Stimulated activated naive CD8-positive, alpha-beta T cell treated with anti-CD3 and anti-CD28 coated beads, Interleukin-15, amount 100 ng/mL, for 72 hours (primary cell): ENCODE results near the gene STARD5.

Source experiments
- ATAC-seq: fragments of 150-1000 bp; cut with Tn5 transposase; 2 replicates; pipeline ENCODE4 v1.10.0; 2021; ENCODE audit warnings: mild to moderate bottlenecking, moderate library complexity
- DNase-seq, 2 donors: peaks; one replicate each; pipeline ENCODE4 v3.0.0; 2021 to 2022
- H3K27ac Mint-ChIP-seq, 2 donors: one replicate each; pipeline ENCODE4 v1.8.0; 2022; ENCODE audit warnings: mild to moderate bottlenecking in 2 of 2, mixed read lengths in 2 of 2, moderate library complexity in 2 of 2
- H3K27me3 Mint-ChIP-seq: one replicate; pipeline ENCODE4 v1.8.0; 2022; ENCODE audit warnings: mixed read lengths
- H3K4me1 Mint-ChIP-seq: one replicate; pipeline ENCODE4 v1.8.0; 2022; ENCODE audit warnings: mild to moderate bottlenecking, mixed read lengths
- H3K4me3 Mint-ChIP-seq, 2 donors: one replicate each; pipeline ENCODE4 v1.8.0; 2022; ENCODE audit warnings: mild to moderate bottlenecking in 2 of 2, mixed read lengths in 2 of 2, moderate library complexity in 1 of 2
- H3K9me3 Mint-ChIP-seq, 2 donors: one replicate each; pipeline ENCODE4 v1.8.0; 2022; ENCODE audit warnings: mixed read lengths in 2 of 2

The STARD5 gene

GRCh38 chr15:81329446-81329845 is 5.5 kb upstream of the STARD5 start:
- Mint-ChIP-seq H3K27me3 (no peaks in the 10 kb centered on the region), H3K27ac (no peak overlapping the region), H3K9me3 (no peaks in the 10 kb centered on the region), H3K4me3 (no peak overlapping the region), H3K4me1 (peaks cover 53% of the 10 kb centered on the region)
- ATAC-seq (no peak), DNase-seq (no peak)

- DNase-seq, result no peak
- no peaks in the 10 kb centered on the region for H3K27me3 Mint-ChIP-seq
- peaks cover 61% of the 10 kb centered on the region for H3K4me1 Mint-ChIP-seq
- no peak for ATAC-seq
- H3K4me3 Mint-ChIP-seq, result no peak overlapping the region
- H3K9me3 Mint-ChIP-seq, result no peaks in the 10 kb centered on the region
- H3K27ac Mint-ChIP-seq, result no peak overlapping the region
Measured at GRCh38 chr15:81327516-81327915, 3.6 kb upstream of the STARD5 start.

GRCh38 chr15:81326466-81327212 is 2.7 kb upstream of the STARD5 start:
- H3K9me3 Mint-ChIP-seq, result no peaks in the 10 kb centered on the region
- DNase-seq (no peak), ATAC-seq (no peak)
- no peak overlapping the region for H3K4me3 Mint-ChIP-seq
- H3K4me1 Mint-ChIP-seq, result peaks cover 69% of the 10 kb centered on the region
- no peaks in the 10 kb centered on the region for H3K27me3 Mint-ChIP-seq
- H3K27ac Mint-ChIP-seq, result no peak overlapping the region

GRCh38 chr15:81323559-81323943 is 390 bp downstream of the STARD5 start:
- Mint-ChIP-seq H3K4me1 (peaks cover 53% of the 10 kb centered on the region), H3K27ac (peak overlapping the region; percentile 90 to 94), H3K27me3 (no peaks in the 10 kb centered on the region), H3K9me3 (no peaks in the 10 kb centered on the region), H3K4me3 (peak overlapping the region; percentile 98)
- no peak for ATAC-seq
- no peak for DNase-seq

GRCh38 chr15:81322676-81323253 is 1.2 kb downstream of the STARD5 start:
- peak overlapping the region in 1 of 2 donors; percentile 64 for H3K27ac Mint-ChIP-seq
- DNase-seq (no peak), ATAC-seq (no peak)
- H3K4me1 Mint-ChIP-seq, result peaks cover 53% of the 10 kb centered on the region
- H3K4me3 Mint-ChIP-seq, result peak overlapping the region; percentile 70
- no peaks in the 10 kb centered on the region for H3K9me3 Mint-ChIP-seq
- no peaks in the 10 kb centered on the region for H3K27me3 Mint-ChIP-seq

GRCh38 chr15:81321667-81322066 is 2.3 kb downstream of the STARD5 start:
- ATAC-seq, result no peak
- Mint-ChIP-seq H3K4me3 (no peak overlapping the region), H3K9me3 (no peaks in the 10 kb centered on the region), H3K27me3 (no peaks in the 10 kb centered on the region), H3K4me1 (peaks cover 43% of the 10 kb centered on the region), H3K27ac (no peak overlapping the region)
- DNase-seq, result no peak

- H3K27me3 Mint-ChIP-seq, result no peaks in the 10 kb centered on the region
- H3K4me1 Mint-ChIP-seq, result peaks cover 49% of the 10 kb centered on the region
- ATAC-seq, result no peak
- no peak overlapping the region for H3K27ac Mint-ChIP-seq
- no peak overlapping the region for H3K4me3 Mint-ChIP-seq
- DNase-seq, result no peak
- H3K9me3 Mint-ChIP-seq, result no peaks in the 10 kb centered on the region
Measured at GRCh38 chr15:81317642-81318017, 6.3 kb downstream of the STARD5 start.

DNA sequence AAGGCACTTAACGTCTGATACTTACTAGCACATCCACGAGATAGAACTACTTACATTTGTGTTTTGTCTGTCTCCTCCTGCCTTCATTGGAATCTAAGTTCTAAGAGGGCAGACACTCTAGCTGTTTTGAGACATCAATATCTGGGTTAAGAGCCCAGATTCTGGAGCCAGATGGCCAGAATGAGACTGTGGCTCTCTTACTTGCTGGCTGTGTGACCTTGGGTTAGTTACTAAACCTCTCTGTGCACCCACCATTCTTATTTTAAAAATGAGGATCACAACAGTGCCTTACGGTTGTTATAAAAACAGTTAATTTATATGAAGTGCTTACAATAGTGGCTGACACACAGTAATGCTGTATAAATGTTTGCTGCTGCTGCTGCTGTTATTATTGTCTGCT is 7.7 kb downstream of the STARD5 start:
- no peaks in the 10 kb centered on the region for H3K9me3 Mint-ChIP-seq
- H3K4me1 Mint-ChIP-seq, result peaks cover 54% of the 10 kb centered on the region
- DNase-seq (no peak), ATAC-seq (no peak)
- peak overlapping the region in 1 of 2 donors; percentile 92 for H3K27ac Mint-ChIP-seq
- H3K27me3 Mint-ChIP-seq, result no peaks in the 10 kb centered on the region
- H3K4me3 Mint-ChIP-seq, result peak overlapping the region; percentile 6 to 46

DNA sequence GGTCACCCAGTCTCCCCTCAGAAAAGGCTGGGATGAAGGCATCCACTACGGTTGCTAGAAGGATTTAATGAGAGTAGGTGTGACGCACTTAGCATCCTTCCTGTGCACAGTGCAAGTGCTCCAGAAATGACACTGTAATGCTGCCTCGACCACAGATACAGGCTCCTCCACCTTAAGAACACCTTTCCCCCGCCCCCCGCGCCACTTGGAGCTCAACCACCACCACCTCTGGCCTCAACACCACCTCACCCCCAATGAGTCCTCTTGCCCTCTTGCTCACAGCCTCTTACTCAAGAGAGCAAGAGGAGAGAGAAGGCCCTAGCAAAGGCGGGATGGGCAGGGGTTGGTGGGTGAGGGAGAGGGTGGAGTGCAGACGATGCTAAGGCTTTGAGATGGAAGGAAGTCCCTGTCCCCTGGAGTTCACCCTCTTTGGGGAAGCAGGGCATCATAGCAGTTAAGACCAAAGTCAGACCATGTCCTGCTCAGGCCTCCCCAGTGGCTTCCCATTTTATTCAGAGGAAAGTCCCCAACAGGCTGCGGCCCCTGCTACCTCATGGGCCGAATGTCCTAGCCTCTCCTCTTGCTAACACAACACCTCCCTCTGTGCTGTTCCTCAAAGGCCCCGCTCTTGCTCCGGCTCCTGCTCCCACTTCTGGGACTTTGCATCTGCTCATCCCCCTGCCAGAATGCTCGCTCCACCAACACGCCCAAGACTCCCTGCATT is 8.3 kb downstream of the STARD5 start:
- DNase-seq, result peak in 1 of 2 donors; percentile 69
- peaks cover 60% of the 10 kb centered on the region for H3K4me1 Mint-ChIP-seq
- H3K27ac Mint-ChIP-seq, result peak overlapping the region in 1 of 2 donors; percentile 92
- H3K27me3 Mint-ChIP-seq, result no peaks in the 10 kb centered on the region
- peak overlapping the region; percentile 7 to 46 for H3K4me3 Mint-ChIP-seq
- H3K9me3 Mint-ChIP-seq, result no peaks in the 10 kb centered on the region
- ATAC-seq, result peak; percentile 87

GRCh38 chr15:81314378-81314777 is 9.6 kb downstream of the STARD5 start:
- ATAC-seq, result no peak
- peak overlapping the region; percentile 77 to 82 for H3K27ac Mint-ChIP-seq
- no peaks in the 10 kb centered on the region for H3K27me3 Mint-ChIP-seq
- no peak overlapping the region for H3K4me3 Mint-ChIP-seq
- no peak for DNase-seq
- H3K4me1 Mint-ChIP-seq, result peaks cover 72% of the 10 kb centered on the region
- H3K9me3 Mint-ChIP-seq, result no peaks in the 10 kb centered on the region

GRCh38 chr15:81313686-81314085 is 10.3 kb downstream of the STARD5 start:
- no peaks in the 10 kb centered on the region for H3K27me3 Mint-ChIP-seq
- DNase-seq (no peak), ATAC-seq (no peak)
- no peaks in the 10 kb centered on the region for H3K9me3 Mint-ChIP-seq
- peaks cover 79% of the 10 kb centered on the region for H3K4me1 Mint-ChIP-seq
- peak overlapping the region in 1 of 2 donors; percentile 69 for H3K27ac Mint-ChIP-seq
- no peak overlapping the region for H3K4me3 Mint-ChIP-seq

DNA sequence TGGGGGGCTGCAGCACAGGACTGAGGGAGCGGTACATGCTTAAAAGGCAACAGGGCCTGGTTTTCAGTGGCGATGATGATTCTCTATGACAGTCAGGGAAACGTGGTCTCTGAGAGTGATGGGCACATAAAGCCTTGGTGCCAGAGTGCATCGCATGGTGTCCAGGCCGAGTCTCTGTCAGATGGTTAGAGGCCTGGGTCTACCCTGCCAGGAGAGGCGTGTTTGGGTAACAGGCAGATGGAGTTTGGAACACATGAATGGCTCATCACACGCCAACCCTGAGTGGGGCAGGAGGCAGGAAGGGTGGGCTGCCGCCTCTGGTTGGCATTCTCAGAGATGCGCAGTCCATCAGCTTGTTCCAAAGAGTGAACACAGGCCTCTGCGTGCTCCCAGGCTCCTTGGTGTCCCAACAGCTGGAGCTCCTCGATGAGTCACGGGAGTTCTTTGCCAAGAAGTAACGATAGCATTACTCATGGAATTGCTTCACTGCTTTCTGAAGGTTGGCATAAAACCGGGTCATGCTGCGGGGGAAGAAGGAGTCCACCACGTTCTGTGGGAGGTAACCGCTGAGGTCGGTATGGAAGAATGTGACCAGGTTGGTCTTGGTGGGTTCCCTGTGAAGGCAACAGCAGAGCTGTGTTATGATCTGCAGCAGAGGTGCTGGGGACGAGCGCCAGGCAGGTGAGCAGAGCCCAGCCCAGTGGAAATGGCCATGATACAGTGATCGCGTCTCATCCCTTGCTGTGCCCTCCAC is 11.0 kb downstream of the STARD5 start:
- DNase-seq (no peak), ATAC-seq (no peak)
- Mint-ChIP-seq H3K9me3 (no peaks in the 10 kb centered on the region), H3K27ac (peak overlapping the region in 1 of 2 donors; percentile 37), H3K4me1 (peaks cover 87% of the 10 kb centered on the region), H3K4me3 (no peak overlapping the region), H3K27me3 (no peaks in the 10 kb centered on the region)

GRCh38 chr15:81311752-81312464 is 12.0 kb downstream of the STARD5 start:
- H3K9me3 Mint-ChIP-seq, result no peaks in the 10 kb centered on the region
- H3K4me3 Mint-ChIP-seq, result peak overlapping the region in 1 of 2 donors; percentile 1
- H3K27me3 Mint-ChIP-seq, result no peaks in the 10 kb centered on the region
- DNase-seq (no peak), ATAC-seq (no peak)
- peak overlapping the region; percentile 22 to 60 for H3K27ac Mint-ChIP-seq
- H3K4me1 Mint-ChIP-seq, result peaks cover 94% of the 10 kb centered on the region

DNA sequence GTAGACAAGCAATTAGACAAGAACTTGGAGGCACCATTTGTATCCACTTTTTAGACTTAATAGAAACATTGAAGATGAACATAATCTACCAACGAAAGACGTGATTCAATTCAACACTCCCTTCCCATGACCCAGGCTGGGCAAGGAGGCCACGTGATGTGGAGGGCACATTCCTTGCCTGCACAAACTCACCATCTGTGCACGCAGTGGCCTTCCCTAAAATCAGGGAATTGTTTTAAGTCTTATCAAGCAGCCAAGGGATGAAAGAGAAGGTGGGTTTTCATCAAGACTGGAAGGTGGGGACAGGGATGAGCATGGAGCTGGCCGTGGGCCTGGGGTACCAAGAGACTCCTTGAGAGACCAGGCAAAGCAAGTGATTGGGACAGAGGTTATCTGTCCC is 13.5 kb downstream of the STARD5 start:
- Mint-ChIP-seq H3K9me3 (no peaks in the 10 kb centered on the region), H3K4me1 (peaks cover 95% of the 10 kb centered on the region), H3K27ac (no peak overlapping the region), H3K27me3 (no peaks in the 10 kb centered on the region), H3K4me3 (no peak overlapping the region)
- no peak for ATAC-seq
- no peak for DNase-seq
